ENCODE measurements around the gene ANKS1B.
"Not testable (repeated sequence)": the region's sequence is repeated elsewhere in the genome, so short reads cannot be mapped to it uniquely, and the experiment has no call there.

Gene ANKS1B

GRCh38 chr12:99745895-99746294 is 238.8 kb downstream of the ANKS1B start:
- H3K9me3 ChIP-seq (ENCODE audit: control extremely low read depth in 1 of 5, control insufficient read depth in 4 of 5, insufficient read depth in 2 of 5, low read depth in 1 of 5, low read length in 4 of 5) = no peaks in the 10 kb centered on the region
- ChIA-PET CTCF (no interaction called here), POLR2A (no interaction called here)
- no peaks in the 10 kb centered on the region for H3K27me3 ChIP-seq (replicated peaks in 2 of 5; ENCODE audit: control insufficient read depth in 4 of 5, insufficient read depth in 5 of 5, low read length in 4 of 5)
- no peak overlapping the region for H3K4me3 ChIP-seq (ENCODE audit: control insufficient read depth in 1 of 7, extremely low read depth in 1 of 7, insufficient read depth in 4 of 7, low read depth in 2 of 7, low read length in 6 of 7)
- H3K36me3 ChIP-seq (ENCODE audit: control insufficient read depth in 4 of 4, insufficient read depth in 4 of 4, low read length in 3 of 4) = no peaks in the 10 kb centered on the region
- DNase-seq = no peak
- WGBS (ENCODE audit: insufficient coverage) = no CpG with 5 or more reads among the region's 2 CpGs
- H3K27ac ChIP-seq (ENCODE audit: insufficient read depth in 1 of 2, low read depth in 1 of 2, low read length in 2 of 2, poor library complexity in 1 of 2, severe bottlenecking in 2 of 2) = no peak overlapping the region
- H3K4me1 ChIP-seq (ENCODE audit: control extremely low read depth in 1 of 4, control insufficient read depth in 4 of 4, insufficient read depth in 4 of 4, low read length in 3 of 4) = no peaks in the 10 kb centered on the region

- Histone ChIP-seq H3K27ac (ENCODE audit: insufficient read depth in 1 of 2, low read depth in 1 of 2, low read length in 2 of 2, poor library complexity in 1 of 2, severe bottlenecking in 2 of 2) (no peak overlapping the region), H3K4me1 (ENCODE audit: control extremely low read depth in 1 of 4, control insufficient read depth in 4 of 4, insufficient read depth in 4 of 4, low read length in 3 of 4) (no peaks in the 10 kb centered on the region), H3K36me3 (ENCODE audit: control insufficient read depth in 4 of 4, insufficient read depth in 4 of 4, low read length in 3 of 4) (no peaks in the 10 kb centered on the region), H3K27me3 (replicated peaks in 2 of 5; ENCODE audit: control insufficient read depth in 4 of 5, insufficient read depth in 5 of 5, low read length in 4 of 5) (no peaks in the 10 kb centered on the region), H3K9me3 (ENCODE audit: control extremely low read depth in 1 of 5, control insufficient read depth in 4 of 5, insufficient read depth in 2 of 5, low read depth in 1 of 5, low read length in 4 of 5) (no peaks in the 10 kb centered on the region), H3K4me3 (ENCODE audit: control insufficient read depth in 1 of 7, extremely low read depth in 1 of 7, insufficient read depth in 4 of 7, low read depth in 2 of 7, low read length in 6 of 7) (no peak overlapping the region)
- no peak for DNase-seq
- ChIA-PET POLR2A (no interaction called here), CTCF (no interaction called here)
- WGBS (ENCODE audit: insufficient coverage) = no CpG with 5 or more reads among the region's 1 CpG
Measured at GRCh38 chr12:99745121-99745520, 239.6 kb downstream of the ANKS1B start.

- H3K36me3 ChIP-seq (ENCODE audit: control insufficient read depth in 4 of 4, insufficient read depth in 4 of 4, low read length in 3 of 4) = no peaks in the 10 kb centered on the region
- no peak for DNase-seq
- H3K4me1 ChIP-seq (ENCODE audit: control extremely low read depth in 1 of 4, control insufficient read depth in 4 of 4, insufficient read depth in 4 of 4, low read length in 3 of 4) = no peaks in the 10 kb centered on the region
- WGBS (ENCODE audit: insufficient coverage) = no CpG with 5 or more reads among the region's 1 CpG
- no peak overlapping the region for H3K27ac ChIP-seq (ENCODE audit: insufficient read depth in 1 of 2, low read depth in 1 of 2, low read length in 2 of 2, poor library complexity in 1 of 2, severe bottlenecking in 2 of 2)
- H3K4me3 ChIP-seq (ENCODE audit: control insufficient read depth in 1 of 7, extremely low read depth in 1 of 7, insufficient read depth in 4 of 7, low read depth in 2 of 7, low read length in 6 of 7) = no peak overlapping the region
- no peaks in the 10 kb centered on the region for H3K9me3 ChIP-seq (ENCODE audit: control extremely low read depth in 1 of 5, control insufficient read depth in 4 of 5, insufficient read depth in 2 of 5, low read depth in 1 of 5, low read length in 4 of 5)
- no peaks in the 10 kb centered on the region for H3K27me3 ChIP-seq (replicated peaks in 2 of 5; ENCODE audit: control insufficient read depth in 4 of 5, insufficient read depth in 5 of 5, low read length in 4 of 5)
- POLR2A ChIA-PET = no interaction called here
- CTCF ChIA-PET = no interaction called here
Measured at GRCh38 chr12:99736760-99737269, 247.9 kb downstream of the ANKS1B start.

GRCh38 chr12:99732131-99732530 is 252.6 kb downstream of the ANKS1B start:
- ChIA-PET POLR2A (no interaction called here), CTCF (no interaction called here)
- WGBS (ENCODE audit: insufficient coverage) = no CpG with 5 or more reads among the region's 1 CpG
- no peak overlapping the region for H3K4me3 ChIP-seq (ENCODE audit: control insufficient read depth in 1 of 7, extremely low read depth in 1 of 7, insufficient read depth in 4 of 7, low read depth in 2 of 7, low read length in 6 of 7)
- DNase-seq = no peak
- H3K36me3 ChIP-seq (ENCODE audit: control insufficient read depth in 4 of 4, insufficient read depth in 4 of 4, low read length in 3 of 4) = no peaks in the 10 kb centered on the region
- no peaks in the 10 kb centered on the region for H3K27me3 ChIP-seq (replicated peaks in 2 of 5; ENCODE audit: control insufficient read depth in 4 of 5, insufficient read depth in 5 of 5, low read length in 4 of 5)
- no peak overlapping the region for H3K27ac ChIP-seq (ENCODE audit: insufficient read depth in 1 of 2, low read depth in 1 of 2, low read length in 2 of 2, poor library complexity in 1 of 2, severe bottlenecking in 2 of 2)
- no peaks in the 10 kb centered on the region for H3K9me3 ChIP-seq (ENCODE audit: control extremely low read depth in 1 of 5, control insufficient read depth in 4 of 5, insufficient read depth in 2 of 5, low read depth in 1 of 5, low read length in 4 of 5)
- H3K4me1 ChIP-seq (ENCODE audit: control extremely low read depth in 1 of 4, control insufficient read depth in 4 of 4, insufficient read depth in 4 of 4, low read length in 3 of 4) = no peaks in the 10 kb centered on the region

- H3K27ac ChIP-seq (ENCODE audit: insufficient read depth in 1 of 2, low read depth in 1 of 2, low read length in 2 of 2, poor library complexity in 1 of 2, severe bottlenecking in 2 of 2) = no peak overlapping the region
- no peaks in the 10 kb centered on the region for H3K4me1 ChIP-seq (ENCODE audit: control extremely low read depth in 1 of 4, control insufficient read depth in 4 of 4, insufficient read depth in 4 of 4, low read length in 3 of 4)
- peaks cover 0 to 4% (median 0%) of the 10 kb centered on the region in 5 experiments for H3K9me3 ChIP-seq (ENCODE audit: control extremely low read depth in 1 of 5, control insufficient read depth in 4 of 5, insufficient read depth in 2 of 5, low read depth in 1 of 5, low read length in 4 of 5)
- 92% methylated on average over 8 of the region's 9 CpGs for WGBS (ENCODE audit: insufficient coverage)
- H3K36me3 ChIP-seq (ENCODE audit: control insufficient read depth in 4 of 4, insufficient read depth in 4 of 4, low read length in 3 of 4) = no peaks in the 10 kb centered on the region
- POLR2A ChIA-PET = no interaction called here
- no peak for DNase-seq
- CTCF ChIA-PET = no interaction called here
- H3K27me3 ChIP-seq (replicated peaks in 2 of 5; ENCODE audit: control insufficient read depth in 4 of 5, insufficient read depth in 5 of 5, low read length in 4 of 5) = no peaks in the 10 kb centered on the region
- H3K4me3 ChIP-seq (ENCODE audit: control insufficient read depth in 1 of 7, extremely low read depth in 1 of 7, insufficient read depth in 4 of 7, low read depth in 2 of 7, low read length in 6 of 7) = no peak overlapping the region
Measured at GRCh38 chr12:99722690-99723486, 261.8 kb downstream of the ANKS1B start.

- DNase-seq = no peak
- Histone ChIP-seq H3K36me3 (ENCODE audit: control insufficient read depth in 4 of 4, insufficient read depth in 4 of 4, low read length in 3 of 4) (no peaks in the 10 kb centered on the region), H3K4me3 (ENCODE audit: control insufficient read depth in 1 of 7, extremely low read depth in 1 of 7, insufficient read depth in 4 of 7, low read depth in 2 of 7, low read length in 6 of 7) (no peak overlapping the region), H3K9me3 (ENCODE audit: control extremely low read depth in 1 of 5, control insufficient read depth in 4 of 5, insufficient read depth in 2 of 5, low read depth in 1 of 5, low read length in 4 of 5) (peaks cover 0 to 4% (median 0%) of the 10 kb centered on the region in 5 experiments), H3K27me3 (replicated peaks in 2 of 5; ENCODE audit: control insufficient read depth in 4 of 5, insufficient read depth in 5 of 5, low read length in 4 of 5) (no peaks in the 10 kb centered on the region), H3K27ac (ENCODE audit: insufficient read depth in 1 of 2, low read depth in 1 of 2, low read length in 2 of 2, poor library complexity in 1 of 2, severe bottlenecking in 2 of 2) (no peak overlapping the region), H3K4me1 (ENCODE audit: control extremely low read depth in 1 of 4, control insufficient read depth in 4 of 4, insufficient read depth in 4 of 4, low read length in 3 of 4) (no peaks in the 10 kb centered on the region)
- ChIA-PET POLR2A (no interaction called here), CTCF (no interaction called here)
- WGBS (ENCODE audit: insufficient coverage) = 100% methylated on average over 1 of the region's 2 CpGs
Measured at GRCh38 chr12:99721715-99722275, 262.9 kb downstream of the ANKS1B start.

GRCh38 chr12:99720083-99720465 is 264.7 kb downstream of the ANKS1B start:
- H3K36me3 ChIP-seq (ENCODE audit: control insufficient read depth in 4 of 4, insufficient read depth in 4 of 4, low read length in 3 of 4); H3K4me3 ChIP-seq (ENCODE audit: control insufficient read depth in 1 of 7, extremely low read depth in 1 of 7, insufficient read depth in 4 of 7, low read depth in 2 of 7, low read length in 6 of 7); CTCF ChIA-PET; H3K4me1 ChIP-seq (ENCODE audit: control extremely low read depth in 1 of 4, control insufficient read depth in 4 of 4, insufficient read depth in 4 of 4, low read length in 3 of 4); H3K27ac ChIP-seq (ENCODE audit: insufficient read depth in 1 of 2, low read depth in 1 of 2, low read length in 2 of 2, poor library complexity in 1 of 2, severe bottlenecking in 2 of 2); POLR2A ChIA-PET; H3K9me3 ChIP-seq (ENCODE audit: control extremely low read depth in 1 of 5, control insufficient read depth in 4 of 5, insufficient read depth in 2 of 5, low read depth in 1 of 5, low read length in 4 of 5); DNase-seq; H3K27me3 ChIP-seq (replicated peaks in 2 of 5; ENCODE audit: control insufficient read depth in 4 of 5, insufficient read depth in 5 of 5, low read length in 4 of 5): not testable (repeated sequence)
- WGBS (ENCODE audit: insufficient coverage) = 90% methylated on average over 4 of the region's 4 CpGs
